NCI-H146 (cell line): ENCODE measurements around the gene APOE.
"Not testable (repeated sequence)": the region's sequence is repeated elsewhere in the genome, so short reads cannot be mapped to it uniquely, and the experiment has no call there.

ENCODE experiments used
- DNase-seq: peaks from one replicate; lab custom pipeline; 2025; lab: John Stamatoyannopoulos, UW

Gene APOE

GRCh38 chr19:44909775-44910174 is 4.2 kb downstream of the APOE start:
- DNase-seq, result no peak

GRCh38 chr19:44911896-44912295 is 6.3 kb downstream of the APOE start:
- DNase-seq, result not testable (repeated sequence)

DNA sequence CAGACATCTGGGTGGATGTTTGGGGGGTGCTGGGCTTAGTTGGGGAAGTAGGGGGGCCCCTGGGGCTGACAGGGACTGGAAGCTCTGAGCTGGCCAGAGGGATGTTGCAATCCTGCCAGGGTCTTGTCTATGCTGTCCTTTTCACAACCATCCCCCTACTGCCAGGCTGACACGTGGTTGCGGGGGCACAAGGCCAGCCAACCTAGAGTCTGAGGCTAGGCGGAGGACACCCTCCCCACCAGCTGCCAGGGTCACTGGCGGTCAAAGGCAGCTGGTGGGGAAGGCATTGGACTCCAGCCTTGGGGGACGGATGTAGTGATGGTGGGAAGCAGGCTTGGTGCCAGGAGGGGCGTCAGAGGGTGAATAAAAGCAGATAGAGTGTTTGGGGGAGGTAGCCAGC is 7.3 kb downstream of the APOE start:
- no peak for DNase-seq

DNA sequence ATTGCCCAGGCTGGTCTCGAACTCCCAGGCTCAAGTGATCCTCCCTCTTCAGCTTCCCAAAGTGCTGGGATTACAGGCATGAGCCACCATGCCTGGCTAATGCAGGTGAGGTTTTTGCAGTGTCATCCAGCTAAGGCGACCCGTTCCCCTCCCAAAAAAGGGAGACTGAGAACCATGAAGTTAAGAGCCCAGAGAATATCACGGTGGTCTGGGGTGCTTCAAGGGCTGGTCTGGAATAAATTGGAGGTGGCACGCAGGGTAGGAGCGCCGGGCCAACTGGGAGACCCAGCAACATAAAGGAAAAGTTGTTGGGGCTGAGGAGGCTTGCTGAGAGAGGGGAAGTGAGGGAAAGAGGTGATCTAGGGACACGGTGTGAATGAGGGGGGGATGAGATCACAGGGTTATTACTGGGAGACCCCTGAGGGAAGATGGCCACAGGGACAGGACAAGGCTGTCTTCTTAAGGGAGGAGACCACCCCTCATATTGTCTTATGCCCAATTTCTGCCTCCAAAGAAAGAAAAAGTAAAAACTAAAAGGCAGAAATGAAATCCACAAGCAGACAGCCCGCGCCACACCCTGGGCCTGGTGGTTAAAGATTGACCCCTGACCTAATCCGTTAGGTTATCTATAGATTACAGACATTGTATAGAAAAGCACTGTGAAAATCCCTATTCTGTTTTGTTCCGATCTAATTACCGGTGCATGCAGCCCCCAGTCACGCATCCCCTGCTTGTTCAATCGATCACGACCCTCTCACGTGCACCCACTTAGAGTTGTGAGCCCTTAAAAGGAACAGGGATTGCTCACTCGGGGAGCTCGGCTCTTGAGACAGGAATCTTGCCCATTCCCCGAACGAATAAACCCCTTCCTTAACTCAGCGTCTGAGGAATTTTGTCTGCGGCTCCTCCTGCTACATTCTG is 8.2 kb downstream of the APOE start:
- DNase-seq, result not testable (repeated sequence)

DNA sequence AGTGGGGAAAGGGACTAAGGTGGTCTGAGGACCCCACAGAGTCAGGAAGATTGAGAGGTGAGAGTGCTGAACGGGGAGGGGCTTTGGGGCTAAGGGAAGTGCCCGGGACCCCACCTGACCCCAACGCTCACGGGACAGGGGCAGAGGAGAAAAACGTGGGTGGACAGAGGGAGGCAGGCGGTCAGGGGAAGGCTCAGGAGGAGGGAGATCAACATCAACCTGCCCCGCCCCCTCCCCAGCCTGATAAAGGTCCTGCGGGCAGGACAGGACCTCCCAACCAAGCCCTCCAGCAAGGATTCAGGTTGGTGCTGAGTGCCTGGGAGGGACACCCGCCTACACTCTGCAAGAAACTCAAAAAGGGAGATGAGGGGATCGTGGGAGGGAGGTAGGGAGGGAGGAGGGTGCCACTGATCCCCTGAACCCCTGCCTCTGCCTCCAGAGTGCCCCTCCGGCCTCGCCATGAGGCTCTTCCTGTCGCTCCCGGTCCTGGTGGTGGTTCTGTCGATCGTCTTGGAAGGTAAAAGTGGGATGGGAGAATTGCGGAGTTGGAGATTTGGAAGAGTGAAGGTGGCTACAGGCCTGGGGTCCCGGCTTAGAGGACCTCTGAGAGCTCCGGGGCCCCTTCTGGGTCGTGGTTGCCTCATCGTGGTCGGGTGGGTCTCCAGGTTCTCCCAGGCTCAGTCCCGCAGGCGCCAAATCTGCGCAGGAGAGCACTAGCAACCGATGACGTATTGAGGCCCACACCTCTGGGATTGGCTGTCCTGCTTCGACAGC is 9.0 kb downstream of the APOE start, which contains the start of gene APOC1:
Gene APOC1, plus strand, starts transcription at position 176 of the 774 bp plus-strand sequence. Its CDS starts 284 bp downstream, at position 460.
- peak; percentile 88 for DNase-seq

GRCh38 chr19:44924243-44924725 is 18.7 kb downstream of the APOE start:
- DNase-seq, result no peak

GRCh38 chr19:44925114-44925891 is 19.7 kb downstream of the APOE start:
- no peak for DNase-seq

GRCh38 chr19:44926245-44927077 is 20.9 kb downstream of the APOE start:
- DNase-seq, result not testable (repeated sequence)

DNA sequence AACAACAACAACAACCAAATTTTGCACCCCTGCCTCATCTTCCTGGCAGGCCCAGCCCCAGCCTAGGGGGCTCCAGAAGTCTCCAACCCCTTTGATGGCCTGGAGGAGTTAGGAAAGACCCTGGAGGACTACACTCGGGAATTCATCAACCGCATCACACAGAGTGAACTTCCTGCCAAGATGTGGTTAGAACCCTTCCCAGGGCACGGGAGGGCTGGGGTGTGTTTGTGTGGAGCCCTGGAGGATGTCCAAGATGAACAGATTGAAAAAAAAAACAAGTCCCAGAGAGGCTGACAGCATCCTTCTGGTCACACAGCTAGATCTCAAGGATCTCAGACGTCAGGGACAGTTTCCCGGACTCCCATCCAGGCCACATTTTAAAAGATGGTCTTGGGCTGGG is 22.1 kb downstream of the APOE start:
- no peak for DNase-seq

- no peak for DNase-seq
Observed at GRCh38 chr19:44930088-44930487, 24.5 kb downstream of the APOE start.

DNA sequence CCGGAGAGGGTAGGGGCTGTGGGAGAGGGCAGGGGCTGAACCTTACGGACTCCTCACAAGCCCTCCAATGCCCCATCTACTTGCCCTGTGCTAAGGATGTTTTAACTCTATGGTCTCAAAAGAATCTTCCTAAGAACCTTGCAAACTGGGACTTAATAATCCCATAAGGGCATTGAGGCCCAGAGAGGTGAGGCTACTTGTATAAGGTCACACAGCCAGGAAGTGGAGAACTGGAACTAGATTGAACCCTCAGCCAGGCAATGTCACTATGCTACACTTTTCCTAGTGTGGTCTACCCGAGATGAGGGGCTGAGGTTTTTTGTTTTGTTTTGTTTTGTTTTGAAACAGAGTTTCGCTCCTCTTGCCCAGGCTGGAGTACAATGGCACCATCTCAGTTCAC is 25.9 kb downstream of the APOE start:
- no peak for DNase-seq

GRCh38 chr19:44939668-44940067 is 34.1 kb downstream of the APOE start:
- DNase-seq, result no peak

DNA sequence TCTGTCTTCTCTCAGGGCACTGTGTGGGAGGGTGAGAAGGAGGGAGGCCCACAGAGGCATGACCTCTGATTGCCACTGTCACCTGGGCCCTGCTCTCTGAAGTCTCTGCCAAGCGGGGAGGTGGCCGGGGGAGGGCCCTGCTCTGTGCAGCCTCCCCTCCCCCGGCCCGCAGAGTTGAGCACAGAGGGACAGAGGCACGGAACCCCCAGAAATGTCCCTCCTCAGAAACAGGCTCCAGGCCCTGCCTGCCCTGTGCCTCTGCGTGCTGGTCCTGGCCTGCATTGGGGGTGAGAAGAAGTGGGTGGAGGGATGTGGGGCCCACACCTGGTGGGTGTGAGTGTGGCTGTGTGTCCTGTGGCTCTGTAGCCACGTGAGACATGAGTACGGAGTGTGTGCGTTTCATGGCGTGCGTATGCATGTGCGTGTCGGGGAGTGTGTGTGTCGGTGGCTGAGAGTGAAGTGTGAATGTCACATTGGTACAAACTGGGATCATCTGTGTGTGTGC is 36.5 kb downstream of the APOE start, which contains the start of gene APOC4:
Gene APOC4, plus strand, starts transcription at position 171 of the 505 bp plus-strand sequence. Its CDS starts 41 bp downstream, at position 212.
- no peak for DNase-seq

- DNase-seq, result no peak
Observed at GRCh38 chr19:44943801-44944249, 38.2 kb downstream of the APOE start.

- no peak for DNase-seq
Observed at GRCh38 chr19:44947041-44947581, 41.5 kb downstream of the APOE start.

DNA sequence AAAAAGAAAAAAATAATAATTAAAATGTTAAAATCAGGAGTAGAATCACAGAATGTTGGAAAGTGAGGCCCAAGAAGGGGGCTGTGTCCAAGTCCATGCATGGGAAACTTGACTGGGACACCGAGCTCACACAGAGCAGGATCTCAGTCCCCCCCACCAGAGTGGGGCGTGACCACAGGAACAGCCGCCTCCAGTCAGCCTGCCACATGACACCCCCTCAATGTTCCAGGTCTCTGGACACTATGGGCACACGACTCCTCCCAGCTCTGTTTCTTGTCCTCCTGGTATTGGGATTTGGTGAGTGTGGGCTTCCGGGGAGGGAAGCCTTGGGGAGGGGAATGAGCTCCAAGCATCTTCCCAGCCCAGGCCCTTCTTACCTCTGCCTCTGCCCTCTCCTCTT is 42.6 kb downstream of the APOE start:
- DNase-seq, result no peak

GRCh38 chr19:44948763-44949374 is 43.3 kb downstream of the APOE start:
- no peak for DNase-seq

GRCh38 chr19:44949550-44949949 is 44.0 kb downstream of the APOE start:
- DNase-seq, result no peak

DNA sequence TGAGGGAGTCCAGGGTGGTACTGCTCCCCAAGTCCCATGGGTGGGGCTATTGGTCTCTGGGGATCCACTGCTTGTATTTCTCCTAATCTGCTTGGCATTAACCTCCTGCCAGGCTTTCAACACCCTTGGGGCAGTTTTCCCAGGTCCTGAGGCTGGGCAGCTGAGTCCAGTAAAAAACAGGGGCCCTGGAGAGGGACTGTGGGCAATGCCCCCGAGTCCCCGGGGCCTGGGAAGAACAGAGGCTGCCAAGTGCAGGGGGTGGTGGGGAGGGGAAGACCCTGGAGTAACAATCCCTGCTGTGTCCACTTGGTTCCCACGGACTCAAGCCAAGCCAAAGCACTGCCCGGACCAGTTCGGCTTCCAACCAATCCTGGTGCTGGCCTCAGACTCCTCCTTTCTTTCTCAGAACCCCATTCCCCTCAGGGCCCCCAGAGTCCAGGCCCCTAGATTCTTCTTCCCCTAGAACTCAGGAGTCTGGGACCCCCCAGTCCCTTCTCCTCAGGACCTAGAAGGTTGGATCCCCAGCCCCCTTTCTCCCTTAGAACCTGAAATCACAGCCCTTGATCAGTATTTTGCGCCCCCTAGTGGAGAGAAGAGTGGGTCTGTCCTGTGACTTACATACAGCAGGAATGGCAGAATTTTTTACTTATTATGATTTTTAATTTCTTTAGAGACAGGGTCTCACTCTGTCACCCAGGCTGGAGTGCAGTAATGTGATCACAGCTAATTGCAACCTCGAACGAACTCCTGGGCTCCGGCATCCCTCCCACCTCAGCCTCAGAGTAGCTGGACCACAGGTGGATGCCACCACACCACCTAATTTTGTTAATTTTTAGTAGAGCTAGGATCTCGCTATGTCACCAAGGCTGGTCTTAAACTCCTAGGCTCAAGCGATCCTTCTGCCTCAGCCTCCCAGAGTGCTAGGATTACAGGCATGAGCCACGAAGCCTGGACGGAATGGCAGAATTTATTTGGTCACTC is 45.9 kb downstream of the APOE start:
- peak; percentile 84 for DNase-seq
